ENCODE data around the gene DENND1A.

The DENND1A gene

GRCh38 chr9:123487944-123488548, 441.9 kb downstream of the DENND1A start:
- DNase-seq (ENCODE audit: low read depth) = no peak

DNA sequence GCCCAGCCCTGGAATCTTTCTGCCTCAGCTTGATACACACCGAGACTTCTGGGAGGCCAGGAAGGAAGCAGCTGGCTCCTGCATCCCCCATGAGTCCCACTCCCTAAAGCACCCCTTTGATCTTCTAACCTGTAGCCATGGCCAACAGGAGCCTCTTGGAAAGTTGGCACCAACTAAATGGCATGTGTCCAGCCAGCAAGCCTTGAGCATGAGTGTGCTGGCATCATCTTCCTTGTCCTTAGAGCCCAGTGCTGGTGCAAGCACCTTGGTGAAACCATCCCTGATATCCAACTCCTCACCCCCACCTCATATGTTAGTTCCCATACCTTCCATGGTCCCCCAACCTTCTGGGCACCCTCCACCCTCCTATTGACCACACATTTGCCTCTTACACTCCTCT, 443.5 kb downstream of the DENND1A start:
- no peak for DNase-seq (ENCODE audit: low read depth)

DNA sequence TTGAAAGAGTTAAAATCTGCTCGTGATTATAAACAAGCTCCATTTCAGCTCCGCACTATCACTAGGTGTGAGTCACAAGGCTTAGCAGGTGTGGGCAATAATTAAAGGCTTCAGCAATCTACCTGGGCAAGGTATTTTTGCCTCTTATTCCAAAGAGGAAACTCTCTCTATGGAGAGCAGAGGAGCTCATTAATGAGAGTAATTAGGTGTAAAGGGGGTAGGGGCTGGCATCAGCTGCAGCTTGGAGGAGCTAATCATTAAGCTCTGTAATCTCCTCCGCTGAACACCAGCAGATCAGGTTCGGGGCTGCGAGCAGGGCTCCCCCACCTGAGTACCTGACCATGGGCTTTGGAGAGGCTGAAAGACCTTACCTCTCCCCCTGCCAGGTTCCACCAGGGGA, 444.7 kb downstream of the DENND1A start:
- DNase-seq (ENCODE audit: low read depth) = no peak

DNA sequence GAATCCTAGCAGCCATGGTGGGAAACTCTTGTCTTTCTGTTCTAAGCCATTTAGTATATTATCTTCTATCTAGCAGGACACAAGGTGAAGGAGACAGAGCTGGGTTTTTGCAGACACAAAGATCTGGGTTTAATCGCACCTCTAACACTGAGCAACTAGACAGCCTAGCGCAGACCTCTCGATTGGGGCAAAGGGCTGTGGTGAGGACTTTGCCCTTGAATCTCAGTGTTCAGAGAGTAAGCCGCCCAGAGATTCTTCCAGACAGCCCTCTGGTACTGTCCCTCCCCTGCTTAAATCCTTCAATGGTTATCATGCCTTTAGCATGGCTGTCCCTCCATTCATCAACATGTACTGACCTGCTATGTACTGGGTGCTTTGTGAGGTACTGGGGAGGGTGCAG, 445.8 kb downstream of the DENND1A start:
- no peak for DNase-seq (ENCODE audit: low read depth)

- no peak for DNase-seq (ENCODE audit: low read depth)
These were observed 446.6 kb downstream of the DENND1A start for GRCh38 chr9:123483191-123483803.

DNA sequence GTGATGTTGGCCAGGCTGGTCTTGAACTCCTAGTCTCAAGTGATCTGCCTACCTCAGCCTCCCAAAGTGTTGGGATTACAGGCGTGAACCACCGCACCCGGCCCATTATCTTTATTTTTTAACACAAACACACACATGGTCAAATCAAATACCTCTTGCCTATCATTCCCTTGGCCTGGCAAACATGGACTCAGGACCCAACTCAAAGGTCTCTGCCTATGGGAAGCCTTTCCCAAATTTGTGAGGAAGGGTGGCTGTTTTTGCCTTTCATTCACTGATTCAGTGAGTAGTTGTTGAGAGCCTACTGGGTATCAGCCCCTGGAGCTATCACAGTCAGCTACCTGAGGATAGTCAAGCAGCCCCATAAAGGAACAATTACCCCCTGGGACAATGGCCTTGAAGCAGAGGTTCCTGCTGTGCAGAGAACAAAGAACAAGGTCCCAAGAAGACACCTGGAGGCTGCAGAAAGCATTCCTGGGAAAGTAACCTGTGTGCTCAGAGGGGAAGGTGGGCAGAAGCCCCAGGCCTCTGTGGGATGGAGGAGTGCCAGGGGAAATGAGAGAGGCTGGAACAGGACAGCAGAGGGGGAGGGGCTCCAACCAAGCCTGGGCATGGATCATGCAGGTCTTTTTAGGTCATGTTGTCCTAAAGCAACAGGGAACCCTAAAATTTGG, 447.5 kb downstream of the DENND1A start:
- DNase-seq (ENCODE audit: low read depth) = no peak

DNA sequence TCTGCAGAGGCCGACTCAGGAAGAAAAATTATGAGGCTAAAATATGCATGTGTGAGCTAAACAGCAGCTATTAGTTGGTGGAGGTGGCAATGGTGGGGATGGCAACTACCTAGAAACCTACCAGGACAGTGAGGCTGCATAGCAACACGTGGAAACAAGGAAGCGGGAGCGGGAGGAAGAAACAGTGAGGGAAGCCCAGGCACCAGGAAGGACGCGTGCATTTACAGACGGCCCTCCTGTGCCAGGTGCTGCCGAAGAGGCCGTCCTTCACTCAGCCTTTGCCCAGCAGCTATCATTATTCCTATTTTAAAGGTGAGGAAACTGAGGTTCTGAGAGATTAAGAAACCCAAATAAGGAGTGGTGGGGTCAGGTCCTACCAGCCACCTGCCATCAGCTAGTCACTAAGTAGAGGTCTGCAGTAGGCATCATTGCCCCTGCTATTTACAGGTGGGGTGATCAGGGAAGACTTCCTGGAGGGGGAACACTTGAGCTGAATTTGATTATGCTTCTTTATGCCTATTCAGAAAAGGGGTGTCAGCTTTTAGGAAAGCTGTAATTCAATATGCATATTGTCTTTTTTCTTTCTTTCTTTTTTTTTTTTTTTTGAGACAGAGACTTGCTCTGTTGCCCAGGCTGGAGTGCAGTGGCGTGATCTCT, 448.6 kb downstream of the DENND1A start:
- no peak for DNase-seq (ENCODE audit: low read depth)

GRCh38 chr9:123480791-123481190, 449.1 kb downstream of the DENND1A start:
- no peak for DNase-seq (ENCODE audit: low read depth)

DNA sequence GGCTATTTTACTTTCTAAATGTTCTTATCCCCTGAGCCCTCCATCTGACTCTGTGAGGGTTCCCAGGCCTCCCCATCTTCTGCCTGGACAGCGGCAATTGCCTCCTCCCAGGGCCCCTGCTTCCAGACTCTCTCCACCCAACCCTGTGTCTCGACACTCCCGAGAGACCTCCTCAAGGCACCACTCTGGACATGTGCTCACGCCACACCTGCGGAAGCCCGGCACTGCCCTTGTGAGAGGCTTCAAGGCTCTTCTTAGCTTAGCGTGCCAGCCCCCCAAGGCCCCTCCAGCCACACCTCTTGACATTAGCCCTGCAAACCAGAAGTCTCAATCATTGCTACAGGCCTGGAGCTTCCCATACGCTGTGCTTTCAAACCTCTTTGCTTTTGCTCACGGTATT, 449.8 kb downstream of the DENND1A start:
- no peak for DNase-seq (ENCODE audit: low read depth)

DNA sequence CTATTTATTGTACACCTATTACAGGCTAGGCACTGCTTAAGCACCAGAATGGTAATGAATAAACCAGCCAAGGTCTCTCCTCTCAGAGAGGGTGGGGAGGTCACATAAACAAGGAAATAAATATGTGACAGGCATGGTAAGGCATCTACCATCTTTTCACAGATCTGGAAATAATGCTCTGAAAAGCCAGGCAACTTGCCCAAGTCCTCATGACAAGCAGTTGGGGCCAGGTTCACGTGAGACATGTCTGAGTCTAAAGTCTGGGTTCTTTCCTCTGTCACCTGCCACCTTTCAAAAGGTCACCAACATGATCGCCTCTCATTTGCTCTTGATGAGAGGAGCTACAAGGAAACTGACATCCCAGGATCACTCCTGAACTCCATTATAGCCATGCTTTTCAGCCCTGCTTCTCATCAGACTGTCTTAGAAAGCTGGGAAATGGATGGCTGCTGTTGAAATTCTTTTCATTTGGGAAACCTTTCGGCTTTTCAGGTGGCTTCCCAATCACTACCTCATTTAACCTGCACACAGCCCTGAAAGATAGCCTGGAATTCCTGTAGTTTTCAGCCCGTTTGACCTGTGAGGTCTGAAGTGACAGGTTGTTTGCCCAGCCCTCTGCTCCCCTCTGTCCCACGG, 450.8 kb downstream of the DENND1A start:
- DNase-seq (ENCODE audit: low read depth) = no peak

DNA sequence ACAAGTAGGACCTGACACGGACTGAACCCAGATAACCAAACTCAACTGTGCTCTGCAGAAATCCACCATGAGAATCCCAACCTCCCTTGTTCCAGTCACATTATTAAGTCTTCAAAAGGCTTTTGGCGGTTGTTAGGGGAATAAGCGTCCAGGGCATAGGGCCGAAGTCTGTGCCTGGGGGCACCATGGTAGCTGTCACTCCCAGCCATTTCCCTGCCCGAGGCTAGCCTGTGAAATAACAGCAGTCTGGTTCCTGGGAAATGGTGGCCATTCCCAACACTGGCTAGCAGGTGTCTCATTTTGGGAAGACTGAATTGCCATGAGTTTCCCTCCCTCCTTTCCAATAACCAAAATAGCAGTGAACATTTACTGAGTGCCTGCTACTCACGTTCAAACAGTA, 451.8 kb downstream of the DENND1A start:
- DNase-seq (ENCODE audit: low read depth) = no peak

DNA sequence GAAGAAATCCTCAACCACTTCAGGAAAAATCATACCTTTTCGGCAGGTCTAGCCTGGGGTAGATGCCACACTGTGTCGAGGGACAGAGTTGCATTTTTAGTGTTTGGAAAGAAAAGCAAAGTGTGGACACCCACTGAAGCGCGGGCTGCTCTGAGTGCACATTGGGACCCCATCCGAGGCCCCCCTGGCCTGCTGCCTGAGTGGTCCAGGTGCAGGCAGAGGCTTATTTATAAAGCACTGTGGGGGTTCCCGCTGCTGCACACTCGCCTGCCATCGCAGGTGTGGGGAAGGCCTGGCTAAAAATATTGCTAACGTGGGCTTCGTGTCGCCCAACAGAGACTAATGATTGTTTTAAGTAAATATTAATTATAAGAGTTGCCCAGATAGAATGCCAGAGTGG, 454.5 kb downstream of the DENND1A start:
- DNase-seq (ENCODE audit: low read depth) = no peak

GRCh38 chr9:123472862-123473614, 456.9 kb downstream of the DENND1A start:
- no peak for DNase-seq (ENCODE audit: low read depth)

- DNase-seq (ENCODE audit: low read depth) = no peak
These were observed 457.9 kb downstream of the DENND1A start for GRCh38 chr9:123471843-123472570.

DNA sequence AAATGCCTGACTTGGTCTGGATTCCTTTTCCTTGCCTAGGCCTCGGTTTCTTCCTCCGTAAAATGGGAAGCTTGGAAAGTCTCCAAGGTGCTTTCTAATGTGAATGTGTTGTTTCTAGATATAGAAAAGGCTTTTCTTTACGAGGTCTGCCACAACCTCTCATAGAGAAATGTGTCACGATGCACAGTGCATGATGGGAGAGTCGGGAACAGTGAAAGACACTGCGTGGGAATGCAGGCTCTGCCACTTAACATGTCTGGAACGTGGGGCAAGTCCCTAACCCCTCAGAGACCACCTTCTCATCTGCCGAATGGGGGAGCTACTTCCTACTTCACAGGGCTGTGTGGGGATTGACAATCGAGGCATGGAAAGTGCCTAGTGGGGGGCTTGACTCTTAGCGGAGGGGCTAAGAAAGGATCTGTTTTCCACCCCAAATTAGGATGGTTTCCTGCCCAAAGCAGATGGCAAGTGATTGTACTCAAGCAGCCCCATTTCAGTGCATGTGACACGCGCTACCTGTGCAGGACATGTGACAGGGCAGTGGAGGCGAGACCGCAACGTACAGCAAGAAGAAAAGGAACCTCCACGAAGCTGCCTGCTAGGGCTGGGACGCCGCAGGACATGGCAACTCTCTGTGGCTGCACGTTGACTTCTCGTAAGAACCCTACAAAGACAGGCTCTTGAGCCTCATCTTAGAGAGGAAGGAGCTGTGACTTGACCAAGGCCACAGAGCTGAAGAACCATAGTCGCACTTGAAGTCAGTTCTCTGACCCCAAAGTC, 458.7 kb downstream of the DENND1A start:
- no peak for DNase-seq (ENCODE audit: low read depth)

GRCh38 chr9:123470121-123470782, 459.7 kb downstream of the DENND1A start:
- DNase-seq (ENCODE audit: low read depth) = no peak

GRCh38 chr9:123469282-123469681, 460.6 kb downstream of the DENND1A start:
- no peak for DNase-seq (ENCODE audit: low read depth)

- DNase-seq (ENCODE audit: low read depth) = no peak
These were observed 461.4 kb downstream of the DENND1A start for GRCh38 chr9:123468541-123468940.

DNA sequence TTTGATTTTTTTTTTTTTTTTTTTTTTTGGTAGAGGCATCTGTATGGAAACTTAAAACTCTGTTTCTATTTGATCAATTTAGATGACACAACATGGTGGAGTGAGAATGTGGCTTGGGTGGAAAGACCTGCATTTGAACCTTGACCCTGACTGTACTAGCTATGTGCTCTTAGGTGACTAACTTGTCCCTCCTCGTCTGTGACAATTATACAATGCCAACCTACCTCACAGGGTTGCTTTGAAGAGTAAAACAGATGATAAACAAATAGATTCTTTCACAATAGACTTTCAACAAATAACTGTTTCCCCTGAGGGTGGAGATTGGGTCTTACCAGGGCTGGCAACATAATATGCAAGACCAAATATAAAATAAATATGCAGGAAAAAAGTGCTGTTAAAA, 464.6 kb downstream of the DENND1A start:
- no peak for DNase-seq (ENCODE audit: low read depth)

DNA sequence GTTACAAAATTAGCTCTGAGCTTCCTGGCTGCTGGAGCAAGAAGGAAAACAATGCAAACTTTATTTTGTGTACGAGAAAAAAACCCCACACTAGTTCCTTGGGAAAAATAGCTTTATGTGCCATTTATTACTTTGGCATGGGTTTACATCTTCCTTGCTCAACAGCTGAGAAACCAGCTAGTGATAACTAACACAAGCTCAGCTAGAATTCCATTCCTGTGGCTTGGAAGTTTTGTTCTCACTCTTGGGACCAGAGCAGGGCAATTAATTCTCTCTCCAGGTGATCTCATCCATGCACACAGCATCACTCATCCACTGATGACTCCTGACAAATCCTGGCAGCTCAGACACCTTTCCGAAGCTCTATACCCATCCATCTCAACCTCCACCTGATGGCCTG, 469.8 kb downstream of the DENND1A start:
- no peak for DNase-seq (ENCODE audit: low read depth)

Measured in HS-5 (cell line).